ENCODE data around the gene TNFRSF13B.
"Not testable (repeated sequence)": the region's sequence is repeated elsewhere in the genome, so short reads cannot be mapped to it uniquely, and the experiment has no call there.

The TNFRSF13B gene

GRCh38 chr17:16911141-16911937, 60.6 kb downstream of the TNFRSF13B start:
- DNase-seq (ENCODE audit: low spot score): peak; percentile 65

- DNase-seq (ENCODE audit: low spot score): peak; percentile 61
These were observed 61.6 kb downstream of the TNFRSF13B start for GRCh38 chr17:16910341-16910740.

DNA sequence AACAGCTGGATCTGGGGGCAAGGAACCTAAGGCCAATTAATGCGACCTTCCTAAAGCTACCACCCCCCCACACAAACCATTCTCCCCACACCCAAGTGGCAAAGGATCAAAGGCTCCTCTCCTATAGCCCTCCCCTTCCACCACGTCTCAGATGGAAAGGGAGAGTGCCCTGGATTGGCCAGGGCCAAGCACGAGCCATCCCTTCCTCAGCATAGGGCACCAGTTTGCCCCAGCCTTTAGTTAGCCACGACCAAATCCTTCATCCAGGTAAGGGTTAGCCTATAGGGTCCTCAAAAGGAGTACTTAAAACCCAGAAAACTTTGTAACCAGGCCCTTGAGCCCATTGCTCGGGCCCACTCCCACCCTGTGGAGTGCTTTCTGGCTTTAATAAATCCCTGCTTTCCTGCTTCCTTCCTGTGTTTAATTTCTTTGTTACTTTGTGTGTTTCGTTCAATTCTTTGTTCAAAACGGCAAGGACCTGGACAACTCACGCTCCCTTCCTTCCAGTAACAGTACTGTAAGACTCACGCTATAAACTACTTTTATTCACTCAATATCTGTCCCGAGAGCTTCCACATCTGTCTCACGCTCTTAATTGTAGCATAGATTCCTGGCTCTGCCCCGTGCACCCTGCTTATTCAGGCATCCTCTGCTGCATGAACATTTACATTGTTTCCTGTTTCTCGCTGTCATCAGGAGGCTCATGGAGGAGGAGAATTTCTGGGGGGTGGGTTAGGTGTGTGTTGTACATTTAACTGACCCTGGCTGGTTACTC, 62.3 kb downstream of the TNFRSF13B start:
- peak; percentile 53 for DNase-seq (ENCODE audit: low spot score)

DNA sequence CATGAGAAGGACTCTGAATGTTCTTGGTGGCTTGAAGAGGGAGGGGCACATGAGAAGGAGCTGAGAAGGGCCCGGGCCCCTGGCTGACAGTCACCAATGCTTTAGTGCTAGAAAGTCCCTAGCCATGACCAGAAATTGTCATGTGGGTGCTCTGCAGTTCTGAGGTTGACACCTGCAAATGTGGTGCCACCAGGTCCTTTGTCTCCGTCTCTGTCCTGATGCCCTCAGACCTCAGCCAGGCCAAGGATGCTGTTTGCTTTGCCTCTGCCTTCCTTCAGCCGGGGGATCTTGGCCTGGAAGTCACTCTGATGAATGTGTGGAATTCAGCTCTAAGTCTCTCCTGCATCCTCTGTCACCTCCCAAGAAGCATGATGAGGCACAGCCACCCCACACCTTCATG, 63.6 kb downstream of the TNFRSF13B start:
- peak; percentile 50 for DNase-seq (ENCODE audit: low spot score)

DNA sequence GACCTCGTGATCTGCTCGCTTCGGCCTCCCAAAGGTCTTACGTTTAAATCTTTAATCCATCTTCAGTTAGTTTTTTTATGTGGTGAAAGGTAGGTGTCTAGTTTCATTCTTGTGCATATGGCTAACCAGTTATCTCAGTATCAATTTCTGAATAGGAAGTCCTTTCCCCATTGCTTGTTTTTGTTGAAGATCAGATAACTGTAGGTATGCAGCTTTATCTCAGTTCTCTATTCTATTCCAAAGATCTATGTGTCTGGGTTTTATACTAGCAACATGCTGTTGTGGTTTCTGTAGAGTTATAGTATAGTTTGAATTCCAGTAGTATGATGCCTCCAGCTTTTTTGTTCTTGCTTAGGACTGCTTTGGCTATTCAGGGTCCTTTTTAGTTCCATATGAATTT, 65.2 kb downstream of the TNFRSF13B start:
- DNase-seq (ENCODE audit: low spot score): no peak

DNA sequence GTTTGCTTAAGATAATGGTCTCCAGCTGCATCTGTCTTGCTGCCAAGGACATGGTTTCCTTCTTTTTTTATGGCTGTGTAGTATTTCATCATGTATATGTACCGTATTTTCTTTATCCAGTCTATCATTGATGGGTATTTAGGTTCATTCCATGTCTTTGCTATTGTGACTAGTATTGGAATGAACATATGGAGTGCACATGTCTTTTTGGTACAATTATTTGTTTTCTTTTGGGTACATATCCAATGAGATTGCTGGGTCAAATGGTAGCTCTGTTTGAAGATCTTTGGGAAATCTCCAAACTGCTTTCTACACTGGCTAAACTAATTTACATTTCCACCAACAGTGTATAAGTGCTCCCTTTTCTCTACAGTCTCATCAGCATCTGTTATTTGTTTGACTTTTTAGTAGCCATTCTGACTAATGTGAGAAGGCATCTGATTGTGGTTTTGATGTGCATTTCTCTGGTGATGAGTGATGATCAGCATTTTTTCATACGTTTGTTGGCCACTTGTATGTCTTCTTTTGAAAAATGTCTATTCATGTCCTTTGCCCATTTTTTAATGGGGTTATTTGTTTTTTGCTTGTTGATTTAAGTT, 66.2 kb downstream of the TNFRSF13B start:
- no peak for DNase-seq (ENCODE audit: low spot score)

- not testable (repeated sequence) for DNase-seq (ENCODE audit: low spot score)
These were observed 68.8 kb downstream of the TNFRSF13B start for GRCh38 chr17:16903070-16903469.

- no peak for DNase-seq (ENCODE audit: low spot score)
These were observed 71.5 kb downstream of the TNFRSF13B start for GRCh38 chr17:16900288-16900882.

DNA sequence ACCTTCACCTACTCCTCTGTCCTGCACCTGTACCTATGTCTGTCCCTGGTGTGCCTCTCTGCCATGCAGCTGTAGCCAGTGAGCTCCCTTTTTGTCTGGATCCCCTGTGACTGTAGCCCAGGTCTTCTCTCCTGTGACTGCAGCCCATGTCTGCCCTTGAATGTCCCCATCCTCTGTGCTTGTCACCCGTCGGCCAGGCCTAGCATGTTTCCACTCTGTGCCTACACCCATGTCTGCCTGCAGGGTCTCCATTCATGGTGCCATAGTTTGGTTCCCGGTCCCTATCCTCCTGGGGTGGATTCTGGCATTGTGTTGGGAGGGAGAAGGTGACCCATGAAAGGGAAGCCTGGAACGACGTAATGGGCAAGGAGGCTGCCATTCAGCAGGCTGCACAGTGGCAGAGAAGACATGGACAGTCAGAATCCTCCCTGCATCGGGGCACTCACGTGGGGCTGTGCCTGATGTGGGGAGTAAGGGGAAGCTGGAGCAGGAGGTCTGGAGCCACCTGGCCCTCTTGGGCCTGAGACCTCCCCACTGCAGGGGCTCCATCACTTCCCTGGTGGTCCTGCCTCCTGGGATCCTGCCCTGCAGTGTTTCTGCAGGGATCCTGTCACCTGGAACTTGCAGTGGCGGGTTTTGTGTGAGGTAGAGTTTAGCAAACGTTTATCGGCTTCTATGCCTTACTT, 74.6 kb downstream of the TNFRSF13B start:
- not testable (repeated sequence) for DNase-seq (ENCODE audit: low spot score)

- DNase-seq (ENCODE audit: low spot score): not testable (repeated sequence)
These were observed 75.7 kb downstream of the TNFRSF13B start for GRCh38 chr17:16896235-16896634.

DNA sequence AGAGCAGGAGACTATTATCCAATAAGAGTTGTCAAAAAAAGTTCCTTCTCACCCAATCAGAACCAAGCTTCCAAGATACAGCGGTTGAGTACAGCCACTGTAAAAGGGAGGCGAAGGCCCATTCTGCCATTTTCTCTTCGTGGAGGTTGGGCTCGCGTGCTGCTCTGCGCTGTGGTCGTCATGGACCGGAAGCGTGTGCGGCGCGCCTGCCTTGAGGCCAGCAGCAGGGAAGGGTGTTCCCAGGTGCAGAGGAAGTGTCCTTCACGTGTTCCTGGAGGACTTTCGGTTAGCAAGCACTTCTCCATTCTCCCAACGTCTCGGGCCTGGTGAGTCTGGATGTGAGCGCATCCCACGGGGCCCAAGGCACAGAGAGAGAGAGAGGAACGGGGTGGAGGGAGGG, 78.4 kb downstream of the TNFRSF13B start:
- not testable (repeated sequence) for DNase-seq (ENCODE audit: low spot score)

- not testable (repeated sequence) for DNase-seq (ENCODE audit: low spot score)
These were observed 79.0 kb downstream of the TNFRSF13B start for GRCh38 chr17:16892876-16893454.

DNA sequence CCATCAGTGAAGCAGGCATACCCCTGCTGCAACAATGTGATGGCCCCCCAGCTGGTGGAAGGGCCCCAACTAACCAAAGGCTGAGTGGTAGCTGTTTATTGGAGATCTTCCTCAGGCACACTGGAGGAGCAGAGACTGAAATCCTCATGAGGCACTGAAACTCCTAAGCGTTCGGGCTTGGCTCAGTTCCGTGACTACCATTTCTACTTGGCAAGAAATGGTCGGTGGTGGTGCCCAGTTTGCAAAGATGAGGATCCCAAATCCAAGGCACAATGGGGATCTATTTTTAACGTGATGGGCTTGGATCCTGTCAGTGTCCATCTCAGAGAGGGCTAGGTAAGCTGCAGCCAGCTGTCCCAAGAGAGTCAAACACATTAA, 82.8 kb downstream of the TNFRSF13B start:
- no peak for DNase-seq (ENCODE audit: low spot score)

Measured in left forelimb (tissue), 1 donor.